Fibroblast of skin of left biceps (primary cell): ENCODE data around the gene IWS1.
"Not testable (repeated sequence)": the region's sequence is repeated elsewhere in the genome, so short reads cannot be mapped to it uniquely, and the experiment has no call there.

Source experiments
- DNase-seq, 2 experiments: peaks; one replicate each; pipeline ENCODE4 v3.0.0-alpha.2; 2013; ENCODE audit warnings: low read depth in 2 of 2

Gene IWS1

DNA sequence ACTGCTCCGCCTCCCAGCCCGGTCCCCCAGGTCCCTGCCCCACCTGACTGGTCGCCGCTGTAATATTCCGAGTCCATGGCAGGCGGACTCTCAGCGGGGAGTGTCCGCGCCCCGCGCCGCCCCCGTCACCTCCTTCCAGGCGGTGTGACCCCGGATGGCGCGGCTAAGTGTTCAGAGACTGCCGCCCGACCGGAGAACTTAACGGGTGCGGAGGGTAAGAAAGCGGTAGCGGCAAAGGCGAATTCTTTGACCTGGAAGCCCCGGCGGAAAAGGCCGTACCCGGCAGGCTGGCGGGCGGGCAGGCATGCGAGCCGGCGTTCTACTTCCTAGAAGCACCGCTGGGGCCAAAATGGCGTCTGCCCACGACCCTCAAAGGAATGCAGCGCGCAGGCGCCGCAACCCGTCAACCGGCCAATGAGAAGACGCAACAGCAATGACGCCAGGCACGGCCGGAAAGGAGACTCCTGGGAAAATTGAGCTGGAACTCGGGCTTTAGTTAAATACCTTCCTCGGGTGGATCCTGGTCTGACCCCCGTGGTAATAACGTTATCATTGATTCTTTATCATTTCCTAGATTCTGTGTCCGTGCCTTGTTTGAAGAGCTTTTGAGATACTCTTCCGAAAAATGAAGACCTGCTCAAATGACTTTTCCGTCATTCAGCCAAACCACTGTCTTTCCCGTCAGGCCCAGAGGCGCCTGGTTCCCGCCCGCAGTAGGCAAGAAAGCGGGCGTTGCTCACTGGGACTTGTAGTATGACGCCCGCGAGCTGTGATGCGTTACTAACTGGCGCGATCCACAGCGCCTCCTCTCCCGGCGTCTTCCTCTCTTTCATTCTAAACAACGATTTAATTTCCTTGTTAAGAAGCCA is at the start of gene IWS1:
TSS of gene IWS1 (minus strand) at position 358 of the 869 bp plus-strand sequence. CDS start at position 77, 281 bp downstream.
- peak; percentile 83 to 90 for DNase-seq

DNA sequence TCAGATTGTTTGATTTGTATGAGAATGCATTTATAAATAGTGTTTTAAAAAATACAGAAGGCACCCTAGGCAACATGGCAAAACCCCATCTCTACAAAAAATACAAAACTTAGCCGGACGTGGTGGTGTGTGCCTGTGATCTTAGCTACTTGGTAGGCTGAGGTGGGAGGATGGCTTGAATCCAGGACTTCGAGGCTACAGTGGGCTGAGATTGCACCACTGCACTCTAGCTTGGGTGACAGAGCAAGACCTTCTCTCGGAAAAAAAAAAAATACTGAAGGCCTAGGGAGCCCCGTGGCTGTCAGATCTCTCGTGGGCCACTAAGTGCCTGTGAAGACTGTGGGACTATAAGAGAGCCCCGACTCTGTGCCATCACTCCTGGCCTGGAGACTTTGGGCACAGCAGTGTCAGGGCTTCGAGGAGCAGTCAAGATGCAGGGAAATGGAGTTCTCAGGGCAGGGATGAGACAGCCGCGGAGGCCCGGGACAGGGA is 49.7 kb upstream of the IWS1 start:
- no peak for DNase-seq

DNA sequence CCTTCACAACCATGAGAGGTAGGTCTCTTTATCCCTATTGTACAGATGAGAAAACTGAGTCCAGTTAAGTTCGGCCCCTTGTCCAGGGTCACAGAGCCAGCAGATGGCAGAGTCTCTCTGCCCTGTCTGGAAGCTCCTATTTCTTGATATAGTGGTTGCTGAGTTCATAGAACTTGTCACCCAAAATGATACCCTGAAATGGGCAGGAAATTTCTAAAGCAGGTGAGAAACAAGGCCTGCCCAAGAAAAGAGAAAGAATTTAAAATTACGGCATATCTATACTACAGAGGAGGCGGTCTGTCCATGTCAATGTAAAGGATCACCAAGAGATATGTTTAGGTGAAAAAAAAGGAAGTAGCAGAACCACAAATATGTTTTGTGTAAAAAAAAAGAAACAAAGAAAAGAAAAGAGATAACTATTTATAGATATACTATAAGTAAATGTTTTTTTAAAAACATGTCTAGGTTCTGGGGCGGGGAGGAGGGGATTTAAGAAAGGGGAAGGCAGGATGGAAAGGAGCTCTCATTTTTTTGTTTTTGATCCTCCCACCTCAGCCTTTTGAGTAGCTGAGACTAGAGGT is 49.0 kb upstream of the IWS1 start:
- DNase-seq = no peak

DNA sequence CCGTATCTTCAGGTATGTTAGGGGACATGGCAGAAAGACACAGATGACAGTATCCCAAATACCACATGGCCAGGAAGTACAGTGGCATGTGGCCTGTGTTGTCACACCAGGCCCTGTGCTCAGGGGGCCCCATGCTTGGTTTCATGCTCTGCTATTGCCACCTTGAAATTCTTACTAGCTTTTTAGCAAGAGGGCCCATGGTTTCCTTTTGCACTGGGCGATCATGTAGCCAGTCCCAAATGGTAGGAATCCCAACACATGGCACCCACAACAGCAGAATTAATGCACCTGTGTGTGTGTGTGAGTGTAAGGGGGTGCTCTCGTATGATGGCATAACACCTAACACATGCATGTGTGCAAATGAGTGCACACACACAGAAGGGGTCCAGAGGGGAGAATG is 48.4 kb upstream of the IWS1 start:
- no peak for DNase-seq

DNA sequence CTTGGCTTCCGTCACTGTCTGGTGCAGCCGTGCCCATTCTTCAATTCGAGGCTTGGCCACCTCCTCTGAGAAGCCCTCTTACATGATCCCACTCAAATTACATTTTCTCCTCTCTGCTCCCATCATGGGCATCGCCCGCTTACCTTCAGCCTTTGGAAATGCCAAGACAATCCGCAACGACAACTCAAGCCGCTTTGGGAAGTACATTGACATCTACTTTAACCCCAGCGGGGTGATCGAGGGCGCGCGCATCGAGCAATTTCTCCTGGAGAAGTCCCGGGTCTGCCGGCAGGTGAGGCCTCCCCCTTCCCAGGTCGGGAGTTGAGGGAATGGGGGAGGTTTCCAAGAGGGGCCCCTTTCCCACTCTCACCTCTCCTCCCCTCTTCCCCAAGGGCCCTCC is 47.5 kb upstream of the IWS1 start:
- DNase-seq = no peak

DNA sequence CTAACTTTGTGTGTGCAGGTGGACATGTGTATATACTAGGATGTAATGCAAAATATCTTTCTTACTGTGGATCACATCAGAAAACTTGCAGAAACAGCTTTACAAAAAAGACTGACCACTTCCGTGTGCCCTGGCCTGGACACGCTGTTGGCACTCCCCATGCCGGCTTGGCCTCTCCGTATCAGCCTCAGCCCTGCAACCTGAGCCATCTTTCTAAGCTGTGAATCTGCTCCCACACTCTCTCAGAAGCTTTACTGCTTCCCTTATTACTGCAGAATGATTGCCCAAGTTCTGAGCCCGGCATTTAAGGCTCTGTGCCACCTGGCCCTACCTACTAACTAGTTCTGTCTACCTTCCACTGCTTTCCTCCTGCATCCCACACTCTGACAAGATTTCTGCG is 47.0 kb upstream of the IWS1 start:
- DNase-seq = no peak

DNA sequence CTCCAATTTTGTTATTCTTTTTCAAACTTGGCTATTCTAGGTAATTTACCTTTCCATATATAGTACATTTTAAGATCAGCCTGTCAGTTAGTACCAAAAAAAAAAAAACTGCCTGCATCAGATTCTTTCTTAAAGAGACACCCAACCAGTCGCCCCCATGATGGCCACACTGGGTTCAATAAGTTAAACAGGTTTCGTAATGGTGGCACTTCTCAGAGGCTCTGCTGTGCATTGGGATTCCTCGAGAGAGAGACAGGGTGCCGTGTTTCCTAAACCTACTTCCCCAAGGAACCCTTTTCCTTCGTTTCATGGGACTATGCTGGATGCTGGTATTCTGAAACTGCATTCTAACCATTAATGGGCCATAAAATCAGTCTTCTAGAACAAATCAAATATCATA is 46.6 kb upstream of the IWS1 start:
- DNase-seq = no peak

DNA sequence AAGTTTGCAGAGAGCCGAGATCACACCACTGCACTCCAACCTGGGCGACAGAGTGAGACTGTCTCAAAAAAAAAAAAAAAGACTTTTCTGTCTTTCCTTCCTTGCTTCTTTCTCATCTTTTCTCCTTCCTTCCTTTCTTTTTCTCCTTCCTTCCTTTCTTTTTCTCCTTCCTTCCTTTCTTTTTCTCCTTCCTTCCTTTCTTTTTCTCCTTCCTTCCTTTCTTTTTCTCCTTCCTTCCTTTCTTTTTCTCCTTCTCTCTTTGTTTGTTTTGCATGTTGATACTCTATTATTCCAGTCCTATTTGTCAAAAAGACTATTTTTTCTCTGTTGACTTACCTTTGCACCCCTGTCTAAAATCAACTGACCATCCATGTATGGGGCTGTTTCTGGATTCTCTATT is 46.1 kb upstream of the IWS1 start:
- not testable (repeated sequence) for DNase-seq

DNA sequence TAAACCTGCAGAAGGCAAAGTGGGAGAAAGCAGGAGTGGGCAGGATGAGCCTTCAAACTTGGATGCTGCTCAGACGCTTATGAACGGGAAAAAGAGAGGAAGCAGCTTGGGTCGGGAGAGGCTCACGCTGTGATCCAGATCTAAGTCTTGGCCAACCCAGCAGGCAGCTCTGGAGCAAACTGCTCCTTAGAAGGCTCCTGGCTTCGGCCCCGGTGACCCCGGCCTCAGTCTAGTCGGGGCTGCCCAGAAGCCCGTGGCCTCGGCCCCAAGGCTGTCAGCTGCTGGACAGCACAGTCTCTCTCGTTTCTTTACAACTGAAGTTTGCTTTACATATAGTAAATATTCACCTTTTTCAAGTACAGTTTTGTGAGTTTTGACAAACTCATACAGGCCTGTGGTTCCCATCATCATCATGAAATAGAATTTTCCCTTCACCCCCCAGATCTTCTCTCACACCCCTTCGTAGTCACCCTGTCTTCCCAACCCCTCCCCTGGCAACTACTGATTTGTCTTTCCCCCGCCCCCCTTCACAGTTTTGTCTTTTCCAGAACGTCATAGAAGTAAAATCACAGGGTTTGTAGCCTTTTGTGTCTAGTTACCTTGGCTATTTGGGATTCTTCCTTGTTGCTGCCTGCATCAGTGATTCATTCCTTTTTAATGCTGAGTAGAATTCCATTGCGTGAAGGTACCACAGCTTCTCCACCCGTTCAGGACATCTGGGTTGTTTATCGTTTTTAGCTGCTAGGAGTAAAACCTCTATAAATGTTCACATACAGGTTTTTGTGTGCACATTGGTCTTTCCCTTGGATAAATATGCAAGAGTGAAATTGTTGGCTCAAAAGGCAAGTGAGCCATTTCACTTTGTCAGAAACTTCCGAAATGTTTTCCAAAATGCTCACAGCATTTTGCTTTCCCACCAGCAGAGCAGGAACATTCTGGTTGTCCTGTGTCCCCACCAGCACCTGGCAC is 44.3 kb upstream of the IWS1 start:
- no peak for DNase-seq

DNA sequence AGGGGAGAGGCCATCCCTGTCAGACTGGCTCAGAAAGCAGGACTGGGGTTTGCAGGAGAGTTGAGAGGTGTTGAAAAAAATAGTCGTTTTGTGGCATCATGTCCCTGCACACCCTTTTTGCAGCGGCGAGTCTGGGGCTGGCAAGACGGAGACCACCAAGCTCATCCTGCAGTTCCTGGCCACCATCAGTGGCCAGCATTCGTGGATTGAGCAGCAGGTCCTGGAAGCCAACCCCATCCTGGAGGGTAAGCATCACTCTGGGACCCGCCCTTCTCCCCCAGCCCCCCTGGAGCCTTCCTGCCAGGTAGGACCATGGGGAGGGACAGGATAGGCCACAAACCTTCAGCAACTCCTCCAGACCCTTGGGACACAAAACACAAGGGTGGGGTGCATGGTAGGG is 43.4 kb upstream of the IWS1 start:
- no peak for DNase-seq

DNA sequence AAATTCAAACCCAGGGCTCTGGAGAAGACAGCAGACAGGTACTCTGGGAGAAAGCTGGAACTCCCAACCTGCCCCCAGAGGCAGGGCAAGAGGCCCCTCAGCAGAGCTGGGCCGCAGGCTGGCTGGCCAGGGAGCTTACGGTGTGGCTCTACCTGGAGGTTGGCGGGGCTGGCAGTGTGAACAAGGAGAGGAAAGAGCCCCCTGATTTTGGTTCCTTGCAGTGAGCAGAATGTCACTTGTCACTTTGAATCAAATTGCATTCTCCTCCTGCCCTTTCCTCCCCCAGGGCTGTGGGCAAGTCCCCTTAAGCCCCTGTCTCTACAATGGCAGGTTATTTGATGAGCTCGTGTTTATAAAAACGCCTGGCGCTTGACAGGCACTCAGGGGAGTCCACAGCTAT is 41.8 kb upstream of the IWS1 start:
- DNase-seq = no peak

DNA sequence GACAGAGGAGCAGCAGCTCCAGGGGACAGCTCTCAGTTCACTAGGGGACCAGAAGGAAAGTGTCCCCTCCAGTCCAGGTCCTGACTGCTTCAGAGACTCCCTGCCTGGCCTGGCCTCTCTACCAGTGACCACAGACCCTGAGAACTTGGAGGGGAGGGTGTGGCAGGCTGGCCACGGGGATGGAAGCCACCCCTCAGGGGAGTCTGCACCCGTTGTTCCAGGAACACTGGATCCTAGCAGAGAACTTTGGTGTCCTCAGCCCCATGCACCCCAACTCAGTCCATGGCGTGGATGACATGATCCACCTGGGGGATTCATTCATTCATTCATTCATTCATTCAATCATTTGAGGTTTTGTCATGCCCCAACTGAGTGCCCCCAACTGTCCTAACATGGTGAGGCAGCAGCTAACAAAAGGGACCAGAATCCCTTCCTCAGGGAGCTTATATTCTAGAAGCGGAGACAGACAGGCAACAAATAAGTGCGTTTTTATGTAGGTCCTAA is 41.1 kb upstream of the IWS1 start:
- DNase-seq = no peak

DNA sequence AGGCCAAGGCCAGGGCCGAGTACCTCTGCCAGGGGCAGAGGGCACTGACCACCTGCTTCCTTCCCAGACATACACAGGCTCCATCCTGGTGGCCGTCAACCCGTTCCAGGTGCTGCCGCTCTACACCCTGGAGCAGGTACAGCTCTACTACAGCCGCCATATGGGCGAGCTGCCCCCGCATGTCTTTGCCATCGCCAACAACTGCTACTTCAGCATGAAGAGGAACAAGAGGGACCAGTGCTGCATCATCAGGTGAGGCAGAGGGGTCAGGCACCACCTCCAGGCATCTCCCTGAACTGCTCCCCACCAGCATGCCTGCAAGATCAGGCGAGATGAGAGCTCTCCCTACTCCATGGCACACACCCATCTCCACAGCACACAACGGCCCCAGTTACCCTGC is 40.3 kb upstream of the IWS1 start:
- no peak for DNase-seq

DNA sequence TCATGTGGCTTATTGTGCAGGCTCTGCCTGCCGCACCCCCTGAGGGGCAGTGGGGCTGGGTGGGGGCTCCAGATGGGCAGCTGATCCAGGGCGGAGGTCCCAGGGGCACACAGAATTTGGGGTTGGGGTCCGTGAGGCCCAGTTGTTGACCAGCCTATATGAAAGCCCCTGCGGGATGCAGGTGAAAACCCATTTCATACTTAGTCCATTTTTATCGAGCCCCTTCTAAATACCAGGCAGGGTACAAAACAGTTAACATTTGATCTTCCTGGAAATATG is 39.8 kb upstream of the IWS1 start:
- DNase-seq = no peak

DNA sequence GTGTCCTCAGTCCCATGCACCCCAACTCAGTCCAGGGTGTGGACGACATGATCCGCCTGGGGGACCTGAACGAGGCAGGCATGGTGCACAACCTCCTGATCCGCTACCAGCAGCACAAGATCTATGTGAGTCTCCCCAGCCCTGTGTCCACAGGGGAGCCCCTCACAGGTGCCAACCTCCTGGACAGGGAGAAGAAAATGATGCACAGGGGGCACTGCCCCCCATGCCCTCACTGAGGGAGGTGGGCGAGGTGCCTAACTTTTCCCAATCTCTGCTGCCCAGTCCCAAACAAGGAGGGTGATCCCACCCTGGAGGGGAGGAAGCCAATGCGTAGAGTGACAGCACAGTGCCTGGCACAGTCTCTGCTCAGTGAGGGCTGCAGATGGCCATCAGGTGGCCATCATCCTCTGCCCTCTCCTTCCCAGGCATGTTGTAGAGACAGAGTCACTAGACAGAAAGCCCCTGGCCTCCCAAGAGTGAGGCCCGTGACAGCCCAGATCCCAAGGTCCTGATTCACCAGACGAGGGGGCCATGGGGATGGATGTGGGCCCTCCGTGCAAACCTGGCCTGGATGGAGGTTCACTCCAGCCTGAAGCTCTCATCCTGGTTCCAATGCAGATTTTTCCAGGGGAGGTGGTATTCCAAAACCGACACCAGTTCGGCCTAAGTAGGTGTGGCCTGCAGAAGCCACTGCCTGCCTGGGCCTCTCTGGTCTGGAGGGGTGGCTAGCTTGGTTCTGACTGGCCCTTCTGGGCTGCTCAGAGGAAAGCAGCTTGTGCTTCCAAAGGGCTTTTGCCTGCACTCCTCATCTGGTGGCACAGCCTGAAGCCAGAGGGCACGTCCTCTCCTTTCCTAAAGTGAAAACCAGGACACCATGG is 39.2 kb upstream of the IWS1 start:
- no peak for DNase-seq

DNA sequence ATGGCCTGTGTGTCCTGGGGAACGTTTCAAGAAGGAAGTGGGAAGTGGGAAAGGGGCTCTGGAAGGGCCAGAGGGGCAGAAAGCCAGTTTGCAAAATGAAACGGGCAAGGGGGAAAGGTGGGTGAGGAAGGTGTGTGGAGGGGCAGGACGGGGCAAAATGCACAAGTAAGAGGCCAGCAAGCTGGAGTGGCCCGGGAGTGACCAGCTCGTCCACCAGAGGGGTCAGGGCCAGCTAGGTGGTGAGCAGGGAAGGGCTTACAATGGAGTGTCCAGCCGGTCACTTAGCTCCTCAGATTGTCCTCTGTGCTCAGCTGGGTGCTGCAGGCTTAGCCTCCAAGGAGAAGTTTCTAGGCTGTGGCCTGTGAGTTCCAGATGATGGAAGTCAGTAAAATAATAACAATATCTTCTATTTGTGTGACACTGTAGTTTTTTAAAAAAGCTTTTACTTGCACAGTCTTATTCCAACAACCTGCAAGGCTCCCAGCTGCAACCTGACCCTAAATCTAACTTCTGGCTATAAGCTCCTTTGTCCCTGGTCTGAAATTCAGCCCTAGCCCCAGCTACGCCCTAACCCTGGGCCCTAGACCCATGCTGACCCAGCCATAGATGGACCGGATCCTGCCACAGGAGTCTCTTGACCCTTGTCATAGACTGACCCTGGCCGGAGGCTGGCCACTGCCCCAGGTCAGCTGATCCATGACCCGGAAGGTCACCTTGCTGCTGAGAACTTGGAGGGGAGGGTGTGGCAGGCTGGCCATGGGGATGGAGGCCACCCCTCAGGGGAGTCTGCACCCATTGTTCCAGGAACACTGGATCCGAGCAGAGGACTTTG is 38.4 kb upstream of the IWS1 start:
- no peak for DNase-seq

DNA sequence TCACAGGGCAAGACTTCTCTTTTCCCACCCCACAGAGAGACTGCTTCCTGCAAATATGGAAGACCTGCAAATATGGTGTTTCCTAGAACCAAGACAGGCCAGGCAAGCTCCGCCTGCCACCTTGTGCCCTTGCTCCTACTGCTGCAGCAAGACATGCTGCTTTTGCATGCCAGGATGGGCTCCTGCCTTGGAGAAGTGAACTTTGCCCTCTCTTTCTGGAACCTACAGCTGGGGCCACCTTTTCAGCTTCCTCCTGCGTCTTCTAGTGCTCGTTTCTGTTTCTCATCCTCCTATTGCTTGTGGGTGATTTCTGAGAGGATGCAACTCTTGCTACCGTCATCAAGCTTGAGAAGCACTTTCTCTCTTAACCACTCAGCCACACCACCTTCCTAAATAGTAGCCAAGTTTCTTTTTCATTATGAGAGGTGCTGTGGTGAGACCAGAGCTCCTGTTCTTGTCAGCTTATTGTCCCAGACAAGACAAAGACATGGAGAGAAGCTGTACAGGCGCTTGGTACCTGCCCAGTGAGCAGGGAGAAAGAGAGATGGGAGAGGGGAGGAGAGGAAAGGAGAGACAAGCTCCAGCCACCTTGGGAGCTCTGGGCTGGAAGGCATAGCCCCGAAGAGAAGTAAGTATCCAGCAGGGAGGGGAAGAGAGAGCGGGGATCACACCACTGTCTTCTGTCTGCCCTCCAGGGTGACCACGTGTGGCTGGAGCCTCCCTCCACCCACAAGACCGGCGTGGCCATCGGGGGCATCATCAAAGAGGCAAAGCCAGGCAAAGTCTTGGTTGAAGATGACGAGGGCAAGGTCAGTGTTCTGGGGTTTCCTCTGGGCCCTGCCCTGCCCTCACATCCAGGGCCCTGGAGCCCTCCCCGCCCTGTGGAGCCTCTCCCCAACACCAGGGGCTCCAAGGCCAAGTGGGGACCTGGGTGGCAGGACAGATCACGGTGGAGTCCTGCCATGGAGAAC is 37.5 kb upstream of the IWS1 start:
- no peak for DNase-seq

DNA sequence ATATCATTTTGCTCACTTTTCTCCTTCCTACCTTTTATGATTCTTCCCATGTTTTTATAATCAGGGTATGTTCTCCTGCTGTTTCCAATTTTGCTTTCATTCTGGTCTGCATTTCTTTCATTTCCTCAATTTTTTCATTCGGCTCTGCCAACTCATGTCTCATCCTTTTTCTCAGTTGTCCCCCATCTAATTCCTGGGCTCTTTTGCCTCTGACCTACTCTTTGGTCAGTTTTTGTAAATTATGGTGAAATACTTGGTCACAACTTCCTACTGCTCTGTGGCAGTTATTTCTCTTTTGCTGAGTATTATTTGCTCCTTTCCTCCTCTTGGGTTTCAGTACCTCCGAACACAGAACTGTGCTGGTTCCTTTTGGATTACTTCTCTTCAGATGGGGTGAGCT is 36.6 kb upstream of the IWS1 start:
- DNase-seq = no peak

DNA sequence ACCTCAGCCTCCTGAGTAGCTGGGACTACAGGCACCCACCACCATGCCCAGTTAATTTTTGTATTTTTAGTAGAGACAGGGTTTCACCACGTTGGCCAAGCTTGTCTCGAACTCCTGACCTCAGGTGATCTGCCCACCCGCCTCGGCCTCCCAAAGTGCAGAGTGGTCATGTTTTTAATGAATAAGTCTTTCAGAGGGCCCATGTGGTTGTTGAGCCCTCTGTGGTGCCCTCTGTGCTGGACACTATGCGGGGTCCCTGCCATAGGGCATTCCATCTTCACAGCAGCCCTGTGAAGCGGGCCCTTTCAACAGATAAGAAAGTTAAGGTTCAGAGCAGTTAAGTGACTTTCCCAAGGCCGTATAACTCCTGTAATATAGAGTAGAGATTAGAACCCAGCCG is 35.1 kb upstream of the IWS1 start:
- no peak for DNase-seq
